GM15510 (cell line): Measurements from ENCODE around the gene BCR.

ENCODE experiments used
- POLR2A ChIP-seq: IDR thresholded peaks from 3 replicates; pipeline ENCODE4 v1.6.1; 2011; ENCODE audit warnings: borderline replicate concordance; ENCODE audit not compliant: insufficient read length; ENCODE audit errors: extremely low read depth

The BCR gene

DNA sequence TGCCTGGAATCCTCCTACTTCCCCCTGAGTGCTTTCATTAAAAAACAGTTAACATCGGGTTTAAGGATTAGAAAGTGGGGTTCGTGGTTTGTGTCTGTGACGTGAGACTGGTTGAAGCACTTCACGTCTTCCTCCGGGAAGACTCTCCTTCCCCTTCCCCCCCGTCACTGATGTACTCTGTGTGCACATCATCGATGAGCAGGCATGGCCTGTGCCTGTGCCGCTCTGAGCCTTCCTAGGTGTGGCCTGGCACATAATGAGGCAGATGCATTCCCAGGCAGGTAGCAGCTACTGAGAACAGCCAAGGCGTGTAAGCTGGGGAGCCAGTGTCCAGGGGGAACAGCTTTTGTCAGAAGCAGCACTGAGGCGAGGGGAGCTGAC lies 93.8 kb downstream of the BCR start:
- no peak for TF ChIP-seq POLR2A

GRCh38 chr22:23274891-23275694 lies 94.8 kb downstream of the BCR start:
- no peak for TF ChIP-seq POLR2A

DNA sequence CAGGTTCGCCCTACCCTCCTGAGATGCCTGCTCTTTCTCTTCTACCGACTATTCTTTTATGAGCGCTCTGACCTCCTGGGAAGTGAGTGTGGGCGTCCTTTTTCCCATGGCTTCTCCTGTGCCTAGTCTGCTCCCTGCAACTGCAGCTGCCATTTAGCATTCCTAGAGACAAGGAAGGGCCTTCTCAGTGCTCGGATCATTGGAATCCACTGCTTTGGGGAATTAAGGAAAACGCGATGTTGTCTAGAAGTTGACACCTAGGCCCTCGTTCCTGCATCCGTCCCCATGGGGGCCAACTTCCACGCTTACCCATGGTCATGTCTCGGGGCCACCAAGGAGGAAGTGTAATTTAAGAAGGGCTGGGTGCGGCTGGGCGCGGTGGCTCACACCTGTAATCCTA lies 95.4 kb downstream of the BCR start:
- TF ChIP-seq POLR2A: no peak

DNA sequence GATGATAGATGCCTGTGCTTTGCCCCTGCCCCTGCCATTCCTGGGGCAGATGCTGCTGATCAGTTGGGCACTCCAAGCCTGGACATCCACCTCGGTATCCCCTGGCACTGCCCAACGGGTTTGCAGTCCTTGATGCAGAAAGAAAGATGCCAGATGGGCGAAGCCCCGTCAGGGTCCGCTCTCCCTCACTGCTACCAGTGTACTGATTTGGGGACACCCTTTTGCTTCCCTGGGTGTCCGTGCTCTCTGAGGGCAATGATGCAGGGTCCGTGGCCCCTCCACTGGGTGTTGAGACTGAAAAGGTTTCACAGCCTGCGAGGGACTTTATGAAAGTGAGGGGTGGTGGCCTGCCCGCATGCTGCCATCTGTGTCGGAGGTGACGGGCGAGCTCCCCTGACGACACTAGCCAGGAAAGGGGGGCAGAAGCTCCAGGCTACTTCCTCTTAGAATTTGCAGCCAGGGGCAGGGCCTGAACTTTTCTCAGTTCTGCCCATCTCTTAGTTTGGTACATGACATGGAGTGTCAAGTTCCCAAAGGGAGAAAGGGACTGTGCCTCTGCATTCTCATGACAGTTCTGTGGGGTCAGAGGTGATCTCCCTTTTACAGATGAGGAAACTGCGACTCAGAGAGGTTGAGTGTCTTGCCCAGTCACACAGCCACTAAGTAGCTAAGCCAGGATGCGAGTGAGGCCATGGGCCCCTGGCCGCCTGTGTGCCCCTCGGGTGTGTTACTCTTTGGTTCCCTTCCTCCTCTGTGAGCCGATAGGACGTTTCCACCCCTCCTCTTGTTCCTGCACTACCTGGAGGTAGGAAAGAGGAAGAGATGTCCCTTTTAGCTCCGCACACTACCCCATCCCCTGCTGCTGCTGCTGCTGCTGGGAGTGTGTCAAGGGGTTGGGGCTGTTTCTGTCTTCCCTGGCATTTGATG lies 96.6 kb downstream of the BCR start:
- TF ChIP-seq POLR2A: no peak

GRCh38 chr22:23277583-23278295 lies 97.4 kb downstream of the BCR start:
- TF ChIP-seq POLR2A: no peak

DNA sequence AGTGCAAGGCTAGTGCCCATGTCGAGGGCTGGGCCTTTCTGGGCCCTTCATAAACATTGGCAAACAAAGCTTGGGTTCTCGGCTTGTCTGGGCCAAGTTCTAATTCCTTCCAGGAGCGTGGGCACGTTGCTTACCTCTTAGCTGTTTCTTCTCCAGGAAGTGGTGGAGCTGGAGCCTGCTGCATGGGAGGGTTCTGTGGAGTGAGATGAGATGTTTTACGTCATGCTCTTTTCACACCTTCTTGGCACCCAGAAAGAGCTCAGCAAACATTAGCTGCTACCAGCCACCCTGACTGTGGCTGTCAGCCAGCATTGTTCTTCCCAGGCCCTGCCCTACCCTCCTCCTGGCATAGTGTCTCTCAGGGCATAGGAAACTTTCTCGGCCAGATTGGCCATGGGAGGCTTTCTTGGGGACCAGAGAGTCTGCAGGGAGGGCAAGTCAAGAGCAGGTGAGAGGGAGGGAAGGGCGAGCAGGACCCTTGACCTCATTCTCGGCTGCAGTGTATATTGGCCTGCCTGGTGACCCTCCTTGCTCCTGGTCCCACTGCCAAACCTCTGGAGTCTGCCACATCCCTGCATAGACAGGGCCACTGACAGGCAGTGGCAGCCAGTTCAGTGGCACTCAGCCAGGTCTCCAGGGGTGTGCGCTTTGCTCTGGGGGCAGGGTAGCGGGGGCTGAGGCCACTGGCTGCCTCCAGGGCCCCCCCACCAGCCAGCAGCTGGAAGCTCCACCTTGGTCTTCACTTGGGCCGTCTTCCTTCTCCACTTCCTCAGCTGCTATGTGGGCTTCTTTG lies 98.8 kb downstream of the BCR start:
- TF ChIP-seq POLR2A: no peak

DNA sequence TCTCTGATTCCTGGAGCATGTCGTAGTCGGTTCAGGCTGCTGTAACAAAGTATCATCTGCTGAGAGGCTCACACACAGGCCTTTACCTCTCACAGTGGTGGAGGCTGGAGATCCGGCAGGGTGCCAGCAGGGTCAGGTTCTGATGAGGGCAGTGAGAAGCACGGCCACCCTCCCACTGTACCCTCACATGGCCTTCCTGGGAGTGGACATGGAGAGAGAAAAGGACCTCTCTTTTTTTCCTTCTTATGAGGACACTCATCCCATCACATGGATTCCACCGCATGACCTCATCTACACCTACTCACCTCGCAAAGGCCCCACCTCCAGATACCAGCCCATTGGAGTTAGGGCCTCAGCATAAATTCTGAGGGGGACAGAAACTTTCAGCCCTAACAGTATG lies 99.5 kb downstream of the BCR start:
- TF ChIP-seq POLR2A: no peak

DNA sequence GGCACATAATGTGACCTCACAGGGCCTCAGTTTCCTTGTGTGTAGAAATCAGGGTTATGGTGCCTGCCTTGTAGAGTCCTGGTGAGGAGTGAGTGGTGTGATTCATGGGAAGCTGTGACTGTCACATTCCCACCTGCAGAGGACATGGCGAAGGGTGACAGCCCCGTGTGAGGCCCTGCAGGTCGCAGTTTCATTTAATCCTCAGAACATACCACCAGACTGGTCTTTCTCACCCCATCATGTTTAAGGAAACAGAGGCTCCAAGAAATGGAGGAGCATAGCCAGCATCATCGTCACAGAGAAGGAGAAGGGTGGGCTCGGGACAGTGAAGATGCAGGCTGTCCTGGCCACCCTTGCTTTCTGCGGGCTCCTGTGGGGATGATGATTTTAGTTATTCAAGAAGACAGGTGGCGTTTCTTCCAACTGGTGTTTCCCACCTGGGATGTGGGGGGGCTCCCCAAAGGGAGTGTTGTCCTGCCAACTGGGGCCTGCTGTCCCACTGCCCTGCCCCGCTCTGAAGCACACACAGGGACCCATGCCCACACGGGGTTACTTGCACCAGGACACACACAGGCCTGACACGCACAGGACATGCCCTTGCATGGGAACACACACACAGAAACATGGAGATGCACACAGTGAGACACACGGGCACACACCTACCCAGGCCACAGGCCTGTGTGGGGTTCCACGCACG lies 100.2 kb downstream of the BCR start:
- TF ChIP-seq POLR2A: no peak

DNA sequence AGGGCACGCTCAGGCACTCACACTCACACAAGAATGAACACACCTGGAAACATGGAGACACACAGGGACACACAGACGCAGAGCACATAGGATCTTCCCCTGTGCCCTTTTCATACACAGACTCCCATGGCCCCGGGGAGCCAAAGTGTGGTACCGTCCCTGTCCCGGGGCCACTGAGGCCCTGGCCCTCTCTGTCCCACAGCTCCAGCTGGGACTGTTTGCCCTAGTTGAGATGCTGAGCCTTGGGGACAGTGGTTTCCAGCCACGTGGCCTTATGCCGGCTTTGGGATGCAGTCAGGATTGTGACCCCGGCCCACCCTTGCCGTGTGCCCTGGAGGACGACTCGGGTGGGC lies 100.7 kb downstream of the BCR start:
- no peak for TF ChIP-seq POLR2A

DNA sequence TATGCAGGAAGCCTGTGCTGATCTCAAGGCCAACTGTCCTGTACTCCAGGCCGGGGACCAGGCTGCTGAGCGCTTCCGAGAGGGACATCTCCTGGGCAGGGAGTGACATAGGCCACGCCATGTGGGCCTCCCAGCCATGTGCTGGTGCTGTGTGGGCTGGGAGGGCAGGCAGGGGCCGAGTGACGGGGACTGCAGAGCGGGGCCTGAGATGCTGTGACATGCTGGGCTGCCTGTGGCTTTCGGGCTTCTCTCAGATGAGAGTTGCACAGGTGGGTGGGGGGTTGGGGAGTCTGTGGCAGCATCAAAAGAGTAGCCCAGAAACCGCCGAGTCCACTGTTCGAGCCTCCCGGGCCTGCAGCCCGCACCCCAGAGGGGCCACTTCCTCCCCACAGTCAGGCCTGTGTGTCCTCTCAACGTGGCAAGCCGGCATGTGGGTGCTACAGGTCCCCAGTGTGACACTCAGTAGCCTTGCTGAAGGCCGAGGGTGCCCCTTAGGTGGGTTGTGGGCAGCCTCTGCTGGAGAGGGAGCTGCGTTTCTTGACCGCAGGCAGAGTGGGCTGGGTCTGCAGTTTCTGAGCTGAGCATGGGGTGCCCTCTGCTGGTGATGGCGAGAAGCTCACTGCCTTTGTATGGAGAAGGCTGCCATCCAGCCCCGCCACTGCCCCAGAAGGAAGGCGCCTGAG lies 101.2 kb downstream of the BCR start:
- TF ChIP-seq POLR2A: no peak

DNA sequence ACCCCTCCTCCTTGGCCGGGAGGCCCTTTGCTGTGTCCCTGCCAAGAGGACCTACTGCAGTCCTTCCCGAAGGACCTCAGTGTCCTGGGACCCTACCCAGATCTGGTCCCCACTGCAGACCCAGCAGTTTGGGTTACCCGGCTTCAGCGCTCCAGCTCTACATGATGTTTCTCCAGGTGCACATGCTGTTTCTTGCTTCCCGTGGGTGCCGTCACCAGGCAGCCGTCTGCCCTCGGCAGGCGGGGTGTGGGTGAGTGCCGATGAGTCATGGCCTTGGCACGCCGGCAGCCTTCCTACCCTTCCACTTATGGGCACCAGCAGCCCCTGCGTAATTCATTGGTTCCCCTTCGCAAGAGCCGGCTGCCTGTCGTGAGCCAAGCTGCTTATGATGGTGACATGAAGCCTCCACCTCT lies 101.8 kb downstream of the BCR start:
- no peak for TF ChIP-seq POLR2A

GRCh38 chr22:23282516-23282915 lies 102.2 kb downstream of the BCR start:
- TF ChIP-seq POLR2A: no peak

- TF ChIP-seq POLR2A: no peak
Observed at GRCh38 chr22:23282986-23283385, 102.7 kb downstream of the BCR start.
